HL-60 (cell line): ENCODE data around the gene MFSD1.

Experiments used
- DNase-seq, 2 experiments: peaks; one replicate each; pipeline ENCODE4 v3.0.0-alpha.2; 2010 to 2020; ENCODE audit warnings: low read depth in 1 of 2, low spot score in 1 of 2
- H3K27ac ChIP-seq: fragments of 250-450 bp; sonication (Bioruptor Pico); replicated peaks from 2 replicates; pipeline ENCODE4 v1.5.1; 2020; ENCODE audit warnings: mild to moderate bottlenecking, moderate library complexity
- H3K27me3 ChIP-seq: fragments of 250-450 bp; sonication (Bioruptor Pico); 2 replicates; pipeline ENCODE4 v1.5.1; 2021; ENCODE audit warnings: mild to moderate bottlenecking, moderate library complexity; ENCODE audit not compliant: insufficient read depth, poor library complexity, severe bottlenecking
- H3K4me3 ChIP-seq: replicated peaks from 2 replicates; pipeline ENCODE4 v1.5.1; 2011; ENCODE audit warnings: mild to moderate bottlenecking, control low read depth, low read length; ENCODE audit not compliant: insufficient read depth
- GABPA ChIP-seq: IDR thresholded peaks from 2 replicates; pipeline ENCODE4 v1.6.1; 2012; ENCODE audit warnings: low read depth
- POLR2AphosphoS5 ChIP-seq: IDR thresholded peaks from 2 replicates; pipeline ENCODE4 v1.6.1; 2012; ENCODE audit warnings: low read depth
- SPI1 ChIP-seq: IDR thresholded peaks from 2 replicates; pipeline ENCODE4 v1.6.1; 2012; ENCODE audit warnings: low read depth, mild to moderate bottlenecking, borderline replicate concordance
- TF ChIP-seq, protein P1 (sequence below): IDR thresholded peaks from one replicate; pipeline ENCODE4 v1.5.1; 2011; ENCODE audit warnings: low read length, control low read depth, inconsistent platforms; ENCODE audit not compliant: insufficient read depth
- TF ChIP-seq, protein P2 (sequence below): IDR thresholded peaks from 2 replicates; pipeline ENCODE4 v1.6.1; 2012; ENCODE audit warnings: low read depth; ENCODE audit not compliant: insufficient replicate concordance

The MFSD1 gene

DNA sequence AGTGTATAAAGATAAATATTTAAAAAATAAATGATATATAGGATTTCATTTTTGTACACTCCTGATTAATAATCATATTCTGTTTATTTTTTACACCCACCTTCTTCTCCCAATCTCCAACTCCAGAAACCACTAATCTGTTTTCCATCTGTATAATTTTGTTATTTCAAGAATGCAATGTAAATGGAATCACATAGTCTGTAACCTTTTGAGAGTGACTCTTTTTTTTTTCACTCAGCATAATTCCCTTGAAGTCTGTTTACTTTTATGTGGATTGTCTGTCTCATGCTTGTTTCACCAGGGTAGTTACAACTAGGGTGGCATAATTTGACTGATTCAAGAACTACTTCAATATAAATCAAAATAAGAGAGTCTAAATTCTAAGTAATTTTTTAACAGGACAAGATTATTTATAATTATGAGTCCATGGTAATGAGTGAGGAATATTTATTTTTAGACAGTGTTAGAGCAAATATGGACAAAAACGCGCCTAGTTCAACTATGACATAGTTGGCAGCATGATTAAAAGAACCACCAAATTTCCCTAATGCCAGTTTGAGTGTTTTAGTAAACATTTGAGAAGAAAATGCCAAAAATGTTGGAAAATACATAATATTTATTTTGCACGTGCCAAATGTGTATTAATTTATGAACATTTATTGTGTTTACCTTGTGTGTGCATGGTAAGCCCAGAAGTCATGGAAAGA lies 19.4 kb upstream of the MFSD1 start:
- Histone ChIP-seq H3K27me3 (no peaks in the 10 kb centered on the region), H3K4me3 (no peak overlapping the region), H3K27ac (no peak overlapping the region)
- no peak for DNase-seq
- TF ChIP-seq SPI1: no peak
- no peak for TF ChIP-seq POLR2AphosphoS5
- no peak for TF ChIP-seq GABPA
- TF ChIP-seq, protein P1, sequence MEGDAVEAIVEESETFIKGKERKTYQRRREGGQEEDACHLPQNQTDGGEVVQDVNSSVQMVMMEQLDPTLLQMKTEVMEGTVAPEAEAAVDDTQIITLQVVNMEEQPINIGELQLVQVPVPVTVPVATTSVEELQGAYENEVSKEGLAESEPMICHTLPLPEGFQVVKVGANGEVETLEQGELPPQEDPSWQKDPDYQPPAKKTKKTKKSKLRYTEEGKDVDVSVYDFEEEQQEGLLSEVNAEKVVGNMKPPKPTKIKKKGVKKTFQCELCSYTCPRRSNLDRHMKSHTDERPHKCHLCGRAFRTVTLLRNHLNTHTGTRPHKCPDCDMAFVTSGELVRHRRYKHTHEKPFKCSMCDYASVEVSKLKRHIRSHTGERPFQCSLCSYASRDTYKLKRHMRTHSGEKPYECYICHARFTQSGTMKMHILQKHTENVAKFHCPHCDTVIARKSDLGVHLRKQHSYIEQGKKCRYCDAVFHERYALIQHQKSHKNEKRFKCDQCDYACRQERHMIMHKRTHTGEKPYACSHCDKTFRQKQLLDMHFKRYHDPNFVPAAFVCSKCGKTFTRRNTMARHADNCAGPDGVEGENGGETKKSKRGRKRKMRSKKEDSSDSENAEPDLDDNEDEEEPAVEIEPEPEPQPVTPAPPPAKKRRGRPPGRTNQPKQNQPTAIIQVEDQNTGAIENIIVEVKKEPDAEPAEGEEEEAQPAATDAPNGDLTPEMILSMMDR: no peak
- TF ChIP-seq, protein P2, sequence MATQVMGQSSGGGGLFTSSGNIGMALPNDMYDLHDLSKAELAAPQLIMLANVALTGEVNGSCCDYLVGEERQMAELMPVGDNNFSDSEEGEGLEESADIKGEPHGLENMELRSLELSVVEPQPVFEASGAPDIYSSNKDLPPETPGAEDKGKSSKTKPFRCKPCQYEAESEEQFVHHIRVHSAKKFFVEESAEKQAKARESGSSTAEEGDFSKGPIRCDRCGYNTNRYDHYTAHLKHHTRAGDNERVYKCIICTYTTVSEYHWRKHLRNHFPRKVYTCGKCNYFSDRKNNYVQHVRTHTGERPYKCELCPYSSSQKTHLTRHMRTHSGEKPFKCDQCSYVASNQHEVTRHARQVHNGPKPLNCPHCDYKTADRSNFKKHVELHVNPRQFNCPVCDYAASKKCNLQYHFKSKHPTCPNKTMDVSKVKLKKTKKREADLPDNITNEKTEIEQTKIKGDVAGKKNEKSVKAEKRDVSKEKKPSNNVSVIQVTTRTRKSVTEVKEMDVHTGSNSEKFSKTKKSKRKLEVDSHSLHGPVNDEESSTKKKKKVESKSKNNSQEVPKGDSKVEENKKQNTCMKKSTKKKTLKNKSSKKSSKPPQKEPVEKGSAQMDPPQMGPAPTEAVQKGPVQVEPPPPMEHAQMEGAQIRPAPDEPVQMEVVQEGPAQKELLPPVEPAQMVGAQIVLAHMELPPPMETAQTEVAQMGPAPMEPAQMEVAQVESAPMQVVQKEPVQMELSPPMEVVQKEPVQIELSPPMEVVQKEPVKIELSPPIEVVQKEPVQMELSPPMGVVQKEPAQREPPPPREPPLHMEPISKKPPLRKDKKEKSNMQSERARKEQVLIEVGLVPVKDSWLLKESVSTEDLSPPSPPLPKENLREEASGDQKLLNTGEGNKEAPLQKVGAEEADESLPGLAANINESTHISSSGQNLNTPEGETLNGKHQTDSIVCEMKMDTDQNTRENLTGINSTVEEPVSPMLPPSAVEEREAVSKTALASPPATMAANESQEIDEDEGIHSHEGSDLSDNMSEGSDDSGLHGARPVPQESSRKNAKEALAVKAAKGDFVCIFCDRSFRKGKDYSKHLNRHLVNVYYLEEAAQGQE: no peak

DNA sequence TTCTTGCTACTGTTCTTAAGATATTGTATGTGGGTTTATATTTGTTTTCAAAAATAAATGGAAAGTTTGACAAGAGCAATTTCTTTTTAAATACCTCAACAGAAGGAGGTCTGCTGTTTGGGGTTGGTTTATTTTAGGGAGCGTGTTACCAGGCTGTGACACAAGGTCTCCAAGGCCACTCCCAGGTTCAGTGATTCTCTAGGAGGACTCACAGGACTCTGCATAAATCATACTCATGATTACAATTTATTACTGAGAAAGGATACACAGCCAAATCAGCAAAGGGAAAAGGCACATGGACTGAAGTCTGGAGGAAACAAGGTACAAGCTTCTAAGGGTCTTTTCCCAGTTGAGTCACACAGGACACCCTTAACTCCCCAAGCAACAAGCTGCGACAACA lies 18.8 kb upstream of the MFSD1 start:
- no peak for DNase-seq
- H3K4me3 ChIP-seq: no peak overlapping the region
- H3K27me3 ChIP-seq: no peaks in the 10 kb centered on the region
- TF ChIP-seq, protein P1: no peak
- TF ChIP-seq GABPA: no peak
- no peak for TF ChIP-seq SPI1
- TF ChIP-seq POLR2AphosphoS5: no peak
- TF ChIP-seq, protein P2: no peak
- H3K27ac ChIP-seq: no peak overlapping the region

DNA sequence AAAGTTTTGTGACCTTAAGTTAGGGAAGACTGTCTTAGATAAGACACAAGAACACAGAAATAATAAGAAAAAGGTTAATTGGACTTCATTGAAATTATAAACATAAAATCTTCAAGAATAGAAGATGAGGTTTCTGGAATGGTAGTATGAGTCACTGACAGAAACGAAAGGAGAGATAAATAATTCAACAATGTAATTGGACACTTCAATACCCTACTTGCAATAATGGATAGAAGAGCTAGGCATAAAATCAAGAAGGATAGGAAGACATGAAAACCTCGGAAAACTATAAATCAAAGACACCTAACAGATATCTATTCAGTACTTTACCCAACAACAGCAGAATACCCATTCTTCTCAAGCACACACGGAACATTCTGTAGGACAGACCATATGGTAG lies 15.9 kb upstream of the MFSD1 start:
- no peak overlapping the region for H3K27ac ChIP-seq
- no peaks in the 10 kb centered on the region for H3K27me3 ChIP-seq
- no peak overlapping the region for H3K4me3 ChIP-seq
- no peak for DNase-seq
- TF ChIP-seq GABPA (no peak), SPI1 (no peak), POLR2AphosphoS5 (no peak)
- TF ChIP-seq, protein P2: no peak
- TF ChIP-seq, protein P1: no peak
